SU-DHL-6 (cell line): ENCODE measurements around the gene ZNF775.

ENCODE experiments used
- H2AFZ ChIP-seq: fragments of 200-600 bp; sonication (generic); 2 replicates; pipeline ENCODE4 v1.6.1; 2014; ENCODE audit warnings: low read depth, mild to moderate bottlenecking, moderate library complexity, mixed read lengths, antibody characterized with exemption, low read length; ENCODE audit not compliant: severe bottlenecking
- H3F3A ChIP-seq: fragments of 200-600 bp; shearing (Covaris generic); 2 replicates; pipeline ENCODE4 v1.6.0; 2016; ENCODE audit warnings: antibody characterized with exemption, mild to moderate bottlenecking; ENCODE audit not compliant: insufficient read depth
- H3K27ac ChIP-seq: fragments of 200-600 bp; sonication (generic); 2 replicates; pipeline ENCODE4 v1.5.1; 2016; ENCODE audit warnings: low read depth, mild to moderate bottlenecking, low read length, moderate library complexity, mixed read lengths
- H3K27me3 ChIP-seq: fragments of 200-600 bp; sonication (generic), shearing (Covaris generic); 2 replicates; pipeline ENCODE4 v1.6.0; 2014; ENCODE audit warnings: mild to moderate bottlenecking, low read length
- H3K36me3 ChIP-seq: fragments of 200-600 bp; sonication (generic); 2 replicates; pipeline ENCODE4 v1.6.1; 2014; ENCODE audit warnings: mild to moderate bottlenecking, low read length, mixed read lengths
- H3K4me2 ChIP-seq: fragments of 300-600, 200-600 bp; shearing (Covaris generic), sonication (generic); 2 replicates; pipeline ENCODE4 v1.6.0; 2014; ENCODE audit warnings: low read length, low read depth, mild to moderate bottlenecking; ENCODE audit not compliant: poor library complexity, severe bottlenecking
- H3K4me3 ChIP-seq: fragments of 200-600 bp; sonication (generic); 2 replicates; pipeline ENCODE4 v1.5.1; 2014; ENCODE audit warnings: antibody characterized with exemption, low read length, mild to moderate bottlenecking, mixed read lengths; ENCODE audit not compliant: insufficient read depth, poor library complexity, severe bottlenecking
- H3K79me2 ChIP-seq: fragments of 200-600 bp; sonication (generic); 2 replicates; pipeline ENCODE4 v1.6.1; 2014; ENCODE audit warnings: mild to moderate bottlenecking, low read length, moderate library complexity; ENCODE audit not compliant: insufficient read depth
- H3K9ac ChIP-seq: fragments of 200-600 bp; sonication (generic); 2 replicates; pipeline ENCODE4 v1.7.0; 2014; ENCODE audit warnings: mild to moderate bottlenecking, low read length
- H3K9me2 ChIP-seq: fragments of 200-600 bp; sonication (generic); replicated peaks from 2 replicates; pipeline ENCODE4 v1.6.1; 2014; ENCODE audit warnings: low read length; ENCODE audit not compliant: insufficient read depth
- H3K9me3 ChIP-seq: fragments of 200-600 bp; sonication (generic); 2 replicates; pipeline ENCODE4 v1.6.1; 2014; ENCODE audit warnings: low read length, mixed read lengths; ENCODE audit not compliant: insufficient read depth
- H4K20me1 ChIP-seq: fragments of 200-600 bp; sonication (generic); 2 replicates; pipeline ENCODE4 v1.6.1; 2014; ENCODE audit warnings: low read depth, mild to moderate bottlenecking, antibody characterized with exemption, low read length, moderate library complexity, mixed read lengths
- EZH2phosphoT487 ChIP-seq: fragments of 200-600 bp; sonication (generic), shearing (Covaris generic); conservative IDR thresholded peaks from 2 replicates; pipeline ENCODE4 v1.6.1; 2018; ENCODE audit warnings: mild to moderate bottlenecking, antibody characterized with exemption, low read length, moderate library complexity, mixed read lengths
- TF ChIP-seq, protein P1 (sequence below): fragments of 200-600 bp; sonication (generic); IDR thresholded peaks from one replicate; pipeline ENCODE4 v1.5.1; 2017; ENCODE audit warnings: antibody characterized with exemption, mild to moderate bottlenecking, low read length, moderate library complexity; ENCODE audit not compliant: insufficient read depth, poor library complexity, severe bottlenecking

The ZNF775 gene

GRCh38 chr7:150339409-150339809 lies 39.7 kb upstream of the ZNF775 start:
- Histone ChIP-seq H4K20me1 (no peaks in the 10 kb centered on the region), H3K36me3 (no peaks in the 10 kb centered on the region), H3K9me2 (no peaks in the 10 kb centered on the region), H3K9me3 (no peaks in the 10 kb centered on the region), H3K4me3 (no peak overlapping the region), H3K27me3 (no peaks in the 10 kb centered on the region), H2AFZ (no peak overlapping the region), H3K9ac (no peak overlapping the region), H3K79me2 (no peaks in the 10 kb centered on the region), H3K27ac (no peak overlapping the region), H3F3A (no peaks in the 10 kb centered on the region), H3K4me2 (no peak overlapping the region)
- TF ChIP-seq EZH2phosphoT487 = no peak
- TF ChIP-seq, protein P1, sequence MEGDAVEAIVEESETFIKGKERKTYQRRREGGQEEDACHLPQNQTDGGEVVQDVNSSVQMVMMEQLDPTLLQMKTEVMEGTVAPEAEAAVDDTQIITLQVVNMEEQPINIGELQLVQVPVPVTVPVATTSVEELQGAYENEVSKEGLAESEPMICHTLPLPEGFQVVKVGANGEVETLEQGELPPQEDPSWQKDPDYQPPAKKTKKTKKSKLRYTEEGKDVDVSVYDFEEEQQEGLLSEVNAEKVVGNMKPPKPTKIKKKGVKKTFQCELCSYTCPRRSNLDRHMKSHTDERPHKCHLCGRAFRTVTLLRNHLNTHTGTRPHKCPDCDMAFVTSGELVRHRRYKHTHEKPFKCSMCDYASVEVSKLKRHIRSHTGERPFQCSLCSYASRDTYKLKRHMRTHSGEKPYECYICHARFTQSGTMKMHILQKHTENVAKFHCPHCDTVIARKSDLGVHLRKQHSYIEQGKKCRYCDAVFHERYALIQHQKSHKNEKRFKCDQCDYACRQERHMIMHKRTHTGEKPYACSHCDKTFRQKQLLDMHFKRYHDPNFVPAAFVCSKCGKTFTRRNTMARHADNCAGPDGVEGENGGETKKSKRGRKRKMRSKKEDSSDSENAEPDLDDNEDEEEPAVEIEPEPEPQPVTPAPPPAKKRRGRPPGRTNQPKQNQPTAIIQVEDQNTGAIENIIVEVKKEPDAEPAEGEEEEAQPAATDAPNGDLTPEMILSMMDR = no peak

GRCh38 chr7:150340024-150340749 lies 38.9 kb upstream of the ZNF775 start:
- Histone ChIP-seq H3K27me3 (no peaks in the 10 kb centered on the region), H3F3A (no peaks in the 10 kb centered on the region), H3K9me2 (no peaks in the 10 kb centered on the region), H3K9me3 (no peaks in the 10 kb centered on the region), H3K27ac (no peak overlapping the region), H3K36me3 (no peaks in the 10 kb centered on the region), H3K4me3 (no peak overlapping the region), H3K79me2 (no peaks in the 10 kb centered on the region), H2AFZ (no peak overlapping the region), H3K4me2 (no peak overlapping the region), H4K20me1 (no peaks in the 10 kb centered on the region), H3K9ac (no peak overlapping the region)
- no peak for TF ChIP-seq EZH2phosphoT487
- TF ChIP-seq, protein P1 = no peak

DNA sequence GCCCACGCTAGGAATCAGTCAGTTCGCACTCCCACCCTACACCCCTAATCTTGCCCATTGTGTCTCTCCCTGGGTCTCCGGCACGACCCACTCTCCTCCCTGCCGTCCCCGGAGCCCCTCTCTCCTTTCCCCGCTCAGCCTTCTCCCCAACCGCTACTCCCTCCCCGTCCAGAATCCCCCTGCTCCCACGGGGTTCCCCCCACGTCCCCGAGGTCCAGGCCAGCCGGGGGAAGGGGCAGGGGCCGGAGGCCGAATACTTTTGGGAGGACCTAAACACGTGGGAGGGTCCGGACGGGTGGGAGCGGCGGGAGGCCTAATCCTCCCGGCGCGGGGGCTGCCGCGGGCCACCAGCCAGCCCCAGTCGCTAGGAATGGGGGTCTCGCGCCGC lies 38.3 kb upstream of the ZNF775 start:
- Histone ChIP-seq H3K4me3 (no peak overlapping the region), H3K9ac (no peak overlapping the region)

More for the DNA sequence above, 38.3 kb upstream of the ZNF775 start:
- Histone ChIP-seq H3K9me3 (no peaks in the 10 kb centered on the region), H3K4me2 (no peak overlapping the region), H4K20me1 (no peaks in the 10 kb centered on the region), H3K79me2 (no peaks in the 10 kb centered on the region), H3K27ac (no peak overlapping the region), H3K27me3 (no peaks in the 10 kb centered on the region), H3F3A (no peaks in the 10 kb centered on the region), H3K9me2 (no peaks in the 10 kb centered on the region), H2AFZ (no peak overlapping the region), H3K36me3 (no peaks in the 10 kb centered on the region)
- TF ChIP-seq, protein P1 = no peak
- no peak for TF ChIP-seq EZH2phosphoT487
